Measurements from ENCODE around the gene TSPEAR.

The TSPEAR gene

DNA sequence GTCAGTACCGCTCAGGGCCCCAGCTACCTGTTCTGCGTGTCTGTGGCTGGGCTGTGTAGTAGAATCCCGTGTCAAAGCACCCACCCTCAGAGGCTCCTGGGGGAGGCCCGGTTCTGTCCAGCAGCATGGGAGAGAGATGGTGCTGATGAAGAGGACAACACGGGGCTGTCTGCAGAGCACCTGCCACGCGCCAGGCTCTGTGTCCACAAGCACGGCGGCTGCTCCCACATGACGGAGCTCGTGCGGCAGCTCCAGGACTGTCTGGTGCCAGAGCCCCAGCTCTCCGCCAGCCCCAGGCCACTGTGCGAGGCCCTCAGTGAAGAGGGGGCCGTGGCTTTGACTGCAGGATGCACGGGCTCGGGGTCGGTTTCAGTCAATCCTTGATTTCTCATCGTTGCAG lies 42.0 kb upstream of the TSPEAR start (continued):
- no peak for TF ChIP-seq PATZ1 (CRISPR knock-in tag; IDR thresholded peaks at IDR 0.05; ENCODE audit: borderline replicate concordance)

DNA sequence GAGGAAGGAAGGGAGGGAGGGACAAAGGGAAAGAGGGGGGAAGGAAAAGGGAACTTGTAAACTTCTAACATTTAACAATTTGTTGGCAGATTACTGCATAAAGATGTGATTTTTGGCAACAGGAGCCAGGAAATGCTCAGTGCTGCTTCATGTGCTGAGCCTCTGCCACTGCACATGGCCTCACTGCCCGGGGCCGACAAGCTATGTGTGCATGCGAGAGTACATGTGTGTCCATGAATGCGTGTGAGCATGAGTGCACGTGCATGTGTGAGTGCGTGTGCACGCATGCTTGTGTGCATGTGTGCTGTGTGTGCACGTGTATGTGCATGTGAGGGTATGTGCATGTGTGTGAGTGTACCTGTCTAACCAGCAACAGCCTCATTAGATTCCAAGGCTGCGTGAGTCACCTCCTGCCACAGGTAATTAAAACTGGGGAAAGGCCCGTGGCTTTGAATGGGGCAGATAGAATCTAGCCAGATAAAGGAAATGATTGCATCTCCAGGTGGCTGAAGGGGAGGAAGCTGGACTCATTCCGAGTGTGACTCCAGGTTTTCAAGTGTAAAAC lies 41.4 kb upstream of the TSPEAR start:
- TF ChIP-seq ISL1 (CRISPR knock-in tag; IDR thresholded peaks at IDR 0.05) (no peak), CSRNP3 (CRISPR knock-in tag; IDR thresholded peaks at IDR 0.05) (no peak), ZNF70 (CRISPR knock-in tag; IDR thresholded peaks at IDR 0.05) (no peak), POU6F1 (CRISPR knock-in tag; IDR thresholded peaks at IDR 0.05; ENCODE audit: borderline replicate concordance, low read depth) (no peak), PATZ1 (CRISPR knock-in tag; IDR thresholded peaks at IDR 0.05; ENCODE audit: borderline replicate concordance) (no peak), ZNF8 (CRISPR knock-in tag; IDR thresholded peaks at IDR 0.05) (no peak), BACH2 (CRISPR knock-in tag; IDR thresholded peaks at IDR 0.05; ENCODE audit: borderline replicate concordance) (no peak), ZC3H10 (CRISPR knock-in tag; IDR thresholded peaks at IDR 0.05) (no peak), SNAI2 (CRISPR knock-in tag; IDR thresholded peaks at IDR 0.05) (no peak), RARB (CRISPR knock-in tag; IDR thresholded peaks at IDR 0.05) (no peak), ZNF565 (CRISPR knock-in tag; conservative IDR thresholded peaks at IDR 0.05; ENCODE audit: low read depth) (no peak), ZFP3 (CRISPR knock-in tag; IDR thresholded peaks at IDR 0.05) (no peak), PPARA (CRISPR knock-in tag; IDR thresholded peaks at IDR 0.05; ENCODE audit: borderline replicate concordance) (no peak), OSR1 (CRISPR knock-in tag; IDR thresholded peaks at IDR 0.05) (no peak), TCF4 (CRISPR knock-in tag; IDR thresholded peaks at IDR 0.05; ENCODE audit: borderline replicate concordance) (no peak), CSDC2 (CRISPR knock-in tag; IDR thresholded peaks at IDR 0.05) (no peak), ESRRG (CRISPR knock-in tag; IDR thresholded peaks at IDR 0.05) (no peak)
- TF ChIP-seq, protein P1, sequence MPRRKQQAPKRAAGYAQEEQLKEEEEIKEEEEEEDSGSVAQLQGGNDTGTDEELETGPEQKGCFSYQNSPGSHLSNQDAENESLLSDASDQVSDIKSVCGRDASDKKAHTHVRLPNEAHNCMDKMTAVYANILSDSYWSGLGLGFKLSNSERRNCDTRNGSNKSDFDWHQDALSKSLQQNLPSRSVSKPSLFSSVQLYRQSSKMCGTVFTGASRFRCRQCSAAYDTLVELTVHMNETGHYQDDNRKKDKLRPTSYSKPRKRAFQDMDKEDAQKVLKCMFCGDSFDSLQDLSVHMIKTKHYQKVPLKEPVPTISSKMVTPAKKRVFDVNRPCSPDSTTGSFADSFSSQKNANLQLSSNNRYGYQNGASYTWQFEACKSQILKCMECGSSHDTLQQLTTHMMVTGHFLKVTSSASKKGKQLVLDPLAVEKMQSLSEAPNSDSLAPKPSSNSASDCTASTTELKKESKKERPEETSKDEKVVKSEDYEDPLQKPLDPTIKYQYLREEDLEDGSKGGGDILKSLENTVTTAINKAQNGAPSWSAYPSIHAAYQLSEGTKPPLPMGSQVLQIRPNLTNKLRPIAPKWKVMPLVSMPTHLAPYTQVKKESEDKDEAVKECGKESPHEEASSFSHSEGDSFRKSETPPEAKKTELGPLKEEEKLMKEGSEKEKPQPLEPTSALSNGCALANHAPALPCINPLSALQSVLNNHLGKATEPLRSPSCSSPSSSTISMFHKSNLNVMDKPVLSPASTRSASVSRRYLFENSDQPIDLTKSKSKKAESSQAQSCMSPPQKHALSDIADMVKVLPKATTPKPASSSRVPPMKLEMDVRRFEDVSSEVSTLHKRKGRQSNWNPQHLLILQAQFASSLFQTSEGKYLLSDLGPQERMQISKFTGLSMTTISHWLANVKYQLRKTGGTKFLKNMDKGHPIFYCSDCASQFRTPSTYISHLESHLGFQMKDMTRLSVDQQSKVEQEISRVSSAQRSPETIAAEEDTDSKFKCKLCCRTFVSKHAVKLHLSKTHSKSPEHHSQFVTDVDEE (CRISPR knock-in tag; IDR thresholded peaks at IDR 0.05): no peak
- TF ChIP-seq, protein P2, sequence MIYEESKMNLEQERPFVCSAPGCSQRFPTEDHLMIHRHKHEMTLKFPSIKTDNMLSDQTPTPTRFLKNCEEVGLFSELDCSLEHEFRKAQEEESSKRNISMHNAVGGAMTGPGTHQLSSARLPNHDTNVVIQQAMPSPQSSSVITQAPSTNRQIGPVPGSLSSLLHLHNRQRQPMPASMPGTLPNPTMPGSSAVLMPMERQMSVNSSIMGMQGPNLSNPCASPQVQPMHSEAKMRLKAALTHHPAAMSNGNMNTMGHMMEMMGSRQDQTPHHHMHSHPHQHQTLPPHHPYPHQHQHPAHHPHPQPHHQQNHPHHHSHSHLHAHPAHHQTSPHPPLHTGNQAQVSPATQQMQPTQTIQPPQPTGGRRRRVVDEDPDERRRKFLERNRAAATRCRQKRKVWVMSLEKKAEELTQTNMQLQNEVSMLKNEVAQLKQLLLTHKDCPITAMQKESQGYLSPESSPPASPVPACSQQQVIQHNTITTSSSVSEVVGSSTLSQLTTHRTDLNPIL (CRISPR knock-in tag; IDR thresholded peaks at IDR 0.05; ENCODE audit: low read depth): no peak
- no peak for ATAC-seq

Data from SK-N-SH treated with all-trans-retinoic acid at 6 μM for 48 hours (cell line).